SK-N-SH (cell line): ENCODE measurements around the gene CANT1.

Source experiments
- CHD2 ChIP-seq: fragments of 150-350 bp; IDR thresholded peaks from 2 replicates; pipeline ENCODE4 v1.6.1; 2018; ENCODE audit warnings: low read length; ENCODE audit not compliant: partially characterized antibody
- JUND ChIP-seq: IDR thresholded peaks from 2 replicates; pipeline ENCODE4 v1.4.0; 2012
- RFX5 ChIP-seq: IDR thresholded peaks from 2 replicates; pipeline ENCODE4 v1.6.1; 2012; ENCODE audit warnings: mild to moderate bottlenecking, improper control_type of control experiment, low read length
- TAF1 ChIP-seq: IDR thresholded peaks from 2 replicates; pipeline ENCODE4 v1.6.1; 2012; ENCODE audit warnings: low read depth, mild to moderate bottlenecking, low read length, moderate library complexity, borderline replicate concordance
- TF ChIP-seq, protein P1 (sequence below): fragments of 200-600 bp; sonication (generic); IDR thresholded peaks from 2 replicates; pipeline ENCODE4 v1.6.1; 2017; ENCODE audit warnings: antibody characterized with exemption, mild to moderate bottlenecking, moderate library complexity
- TF ChIP-seq, protein P2 (sequence below): IDR thresholded peaks from 2 replicates; pipeline ENCODE4 v1.4.0; 2012; ENCODE audit warnings: low read depth, borderline replicate concordance

DNA sequence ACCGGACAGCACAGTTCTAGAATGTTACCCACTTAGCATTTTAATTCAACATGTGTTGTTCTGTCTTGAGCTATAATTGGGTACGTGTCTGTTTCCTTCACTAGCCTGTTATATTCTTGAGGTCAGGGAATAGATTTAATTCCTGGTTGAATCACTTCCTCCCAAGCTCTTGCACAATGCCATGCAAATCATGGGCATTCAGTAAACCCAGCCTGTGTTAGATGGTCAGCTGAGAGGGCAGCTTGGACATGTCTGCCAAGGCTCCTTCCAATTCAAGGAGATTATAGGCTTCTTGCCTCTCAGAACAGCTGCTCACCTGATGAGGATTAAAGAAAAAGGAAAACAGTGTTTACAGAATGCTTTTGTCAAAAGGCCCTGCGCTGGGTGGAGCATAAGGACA is 27.0 kb upstream of the CANT1 start:
- TF ChIP-seq TAF1: no peak
- TF ChIP-seq RFX5: no peak
- TF ChIP-seq JUND: no peak; the same call in 1 of the 2 replicates
- TF ChIP-seq, protein P1, sequence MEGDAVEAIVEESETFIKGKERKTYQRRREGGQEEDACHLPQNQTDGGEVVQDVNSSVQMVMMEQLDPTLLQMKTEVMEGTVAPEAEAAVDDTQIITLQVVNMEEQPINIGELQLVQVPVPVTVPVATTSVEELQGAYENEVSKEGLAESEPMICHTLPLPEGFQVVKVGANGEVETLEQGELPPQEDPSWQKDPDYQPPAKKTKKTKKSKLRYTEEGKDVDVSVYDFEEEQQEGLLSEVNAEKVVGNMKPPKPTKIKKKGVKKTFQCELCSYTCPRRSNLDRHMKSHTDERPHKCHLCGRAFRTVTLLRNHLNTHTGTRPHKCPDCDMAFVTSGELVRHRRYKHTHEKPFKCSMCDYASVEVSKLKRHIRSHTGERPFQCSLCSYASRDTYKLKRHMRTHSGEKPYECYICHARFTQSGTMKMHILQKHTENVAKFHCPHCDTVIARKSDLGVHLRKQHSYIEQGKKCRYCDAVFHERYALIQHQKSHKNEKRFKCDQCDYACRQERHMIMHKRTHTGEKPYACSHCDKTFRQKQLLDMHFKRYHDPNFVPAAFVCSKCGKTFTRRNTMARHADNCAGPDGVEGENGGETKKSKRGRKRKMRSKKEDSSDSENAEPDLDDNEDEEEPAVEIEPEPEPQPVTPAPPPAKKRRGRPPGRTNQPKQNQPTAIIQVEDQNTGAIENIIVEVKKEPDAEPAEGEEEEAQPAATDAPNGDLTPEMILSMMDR: no peak
- TF ChIP-seq, protein P2, sequence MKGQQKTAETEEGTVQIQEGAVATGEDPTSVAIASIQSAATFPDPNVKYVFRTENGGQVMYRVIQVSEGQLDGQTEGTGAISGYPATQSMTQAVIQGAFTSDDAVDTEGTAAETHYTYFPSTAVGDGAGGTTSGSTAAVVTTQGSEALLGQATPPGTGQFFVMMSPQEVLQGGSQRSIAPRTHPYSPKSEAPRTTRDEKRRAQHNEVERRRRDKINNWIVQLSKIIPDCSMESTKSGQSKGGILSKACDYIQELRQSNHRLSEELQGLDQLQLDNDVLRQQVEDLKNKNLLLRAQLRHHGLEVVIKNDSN: no peak
- TF ChIP-seq CHD2: no peak
